Liver (tissue), 9 donors: ENCODE data around the gene FTO. TPM values are rescaled to one million over a fixed set of nuclear protein-coding genes. Genes with fewer than 3 reads are reported as not detected.
A peak's percentile ranks its signal among the peaks of the same experiment; 100 is the strongest.

ENCODE experiments used
- DNase-seq: peaks from one replicate; pipeline ENCODE4 v3.0.0-alpha.2; 2017; ENCODE audit warnings: low spot score
- H3K27ac ChIP-seq, 2 donors: one replicate each; pipeline ENCODE4 v1.7.0; 2013; ENCODE audit warnings: inconsistent platforms in 2 of 2, low read length in 2 of 2, control low read depth in 1 of 2, low read depth in 1 of 2, mild to moderate bottlenecking in 1 of 2
- H3K27me3 ChIP-seq, 4 donors: one replicate each; pipeline versions ENCODE4 v1.6.1 to v1.7.0; 2013; ENCODE audit warnings: low read length in 3 of 4, inconsistent platforms in 1 of 4, mild to moderate bottlenecking in 1 of 4, moderate library complexity in 1 of 4; ENCODE audit not compliant: control insufficient read depth in 4 of 4, insufficient read depth in 4 of 4
- H3K36me3 ChIP-seq, 4 donors: one replicate each; pipeline versions ENCODE4 v1.6.1 to v1.7.0; 2013; ENCODE audit warnings: low read length in 3 of 4, mild to moderate bottlenecking in 3 of 4, low read depth in 1 of 4, moderate library complexity in 1 of 4; ENCODE audit not compliant: control insufficient read depth in 4 of 4, insufficient read depth in 3 of 4
- H3K4me1 ChIP-seq, 4 donors: one replicate each; pipeline versions ENCODE4 v1.6.1 to v1.7.0; 2013; ENCODE audit warnings: low read length in 3 of 4, mild to moderate bottlenecking in 3 of 4, moderate library complexity in 1 of 4; ENCODE audit not compliant: control insufficient read depth in 4 of 4, insufficient read depth in 4 of 4
- H3K4me3 ChIP-seq, 3 donors: one replicate each; pipeline versions ENCODE4 v1.6.1 to v1.7.0; 2013; ENCODE audit warnings: low read length in 3 of 3, control low read depth in 1 of 3, low read depth in 1 of 3, mild to moderate bottlenecking in 1 of 3
- H3K9ac ChIP-seq, 2 donors: one replicate each; pipeline ENCODE4 v1.7.0; 2013; ENCODE audit warnings: low read length in 2 of 2, mild to moderate bottlenecking in 2 of 2, moderate library complexity in 2 of 2, control low read depth in 1 of 2, low read depth in 1 of 2
- H3K9me3 ChIP-seq, 4 donors: one replicate each; pipeline versions ENCODE4 v1.6.1 to v1.7.0; 2013; ENCODE audit warnings: low read length in 3 of 4; ENCODE audit not compliant: control insufficient read depth in 4 of 4
- ATF3 ChIP-seq: IDR thresholded peaks from 2 replicates; pipeline ENCODE4 v1.6.1; 2016; ENCODE audit warnings: antibody characterized with exemption
- CTCF ChIP-seq: fragments of 150-350 bp; IDR thresholded peaks from 2 replicates; pipeline ENCODE4 v1.5.1; 2017; ENCODE audit warnings: improper control_type of control experiment, low read depth, low read length; ENCODE audit not compliant: missing input control
- EGR1 ChIP-seq, 2 donors: IDR thresholded peaks; 2 replicates each; pipeline ENCODE4 v1.6.1; 2016 to 2018; ENCODE audit warnings: antibody characterized with exemption in 2 of 2, low read depth in 2 of 2
- FOXA1 ChIP-seq: IDR thresholded peaks from 2 replicates; pipeline ENCODE4 v1.6.1; 2016; ENCODE audit warnings: antibody characterized with exemption
- FOXA2 ChIP-seq: IDR thresholded peaks from 2 replicates; pipeline ENCODE4 v1.6.1; 2016; ENCODE audit warnings: antibody characterized with exemption
- GABPA ChIP-seq, 2 donors: IDR thresholded peaks in 1 of 2; conservative IDR thresholded peaks in 1 of 2; 2 replicates each; pipeline ENCODE4 v1.6.1; 2016; ENCODE audit warnings: antibody characterized with exemption in 2 of 2, mild to moderate bottlenecking in 1 of 2, moderate library complexity in 1 of 2
- HNF4A ChIP-seq, 2 donors: conservative IDR thresholded peaks; 2 replicates each; pipeline ENCODE4 v1.6.1; 2016; ENCODE audit warnings: antibody characterized with exemption in 2 of 2, mild to moderate bottlenecking in 2 of 2
- JUND ChIP-seq, 2 donors: IDR thresholded peaks; 2 replicates each; pipeline ENCODE4 v1.6.1; 2016; ENCODE audit warnings: antibody characterized with exemption in 2 of 2
- MAX ChIP-seq: IDR thresholded peaks from 2 replicates; pipeline ENCODE4 v1.6.1; 2016; ENCODE audit warnings: antibody characterized with exemption
- NR2F2 ChIP-seq: IDR thresholded peaks from 2 replicates; pipeline ENCODE4 v1.6.1; 2016; ENCODE audit warnings: antibody characterized with exemption
- RAD21 ChIP-seq, 2 donors: IDR thresholded peaks; 2 replicates each; pipeline ENCODE4 v1.6.1; 2016; ENCODE audit warnings: antibody characterized with exemption in 2 of 2, mild to moderate bottlenecking in 2 of 2
- REST ChIP-seq: IDR thresholded peaks from 2 replicates; pipeline ENCODE4 v1.6.1; 2016; ENCODE audit warnings: antibody characterized with exemption, mild to moderate bottlenecking
- RXRA ChIP-seq, 2 donors: IDR thresholded peaks; 2 replicates each; pipeline ENCODE4 v1.6.1; 2017 to 2018; ENCODE audit warnings: antibody characterized with exemption in 2 of 2, mild to moderate bottlenecking in 1 of 2
- SP1 ChIP-seq: IDR thresholded peaks from 2 replicates; pipeline ENCODE4 v1.6.1; 2018; ENCODE audit warnings: antibody characterized with exemption, mild to moderate bottlenecking
- YY1 ChIP-seq: IDR thresholded peaks from 2 replicates; pipeline ENCODE4 v1.6.1; 2016; ENCODE audit warnings: antibody characterized with exemption, mild to moderate bottlenecking
- ZBTB33 ChIP-seq: IDR thresholded peaks from 2 replicates; pipeline ENCODE4 v1.6.1; 2016; ENCODE audit warnings: antibody characterized with exemption
- WGBS: extraction: QIAGEN DNeasy Blood & Tissue Kit; methylation state at CpG from one replicate; pipeline ENCODE4 v1.1.7; 2013; 5-methylcytosine and 5-hydroxymethylcytosine counted together
- polyA plus RNA-seq, 2 donors: library from polyadenylated mRNA; stranded (reverse) in 1 of 2; unstranded in 1 of 2; fragments of 200-250 nt in 1 of 2; fragments of >200 nt in 1 of 2; fragmentation: Nextera tagmentation in 1 of 2; extraction: Ambion mirVana in 1 of 2; gene quantifications; one replicate each; pipeline versions ENCODE4 v1.2.1 to v1.2.3, GENCODE V29; 2013 to 2015
- total RNA-seq, 2 donors: library from RNA; depleted of rRNA; stranded (reverse); fragments of >200 nt; gene quantifications; one replicate each; pipeline ENCODE4 v1.2.3, GENCODE V29; 2014
- donor health status: healthy.
- donor health status: healthy.
- donor health status: healthy.
- donor health status: healthy.
- donor health status: healthy.

FTO gene
- total and polyA plus RNA-seq, 4 donors: 12.0 to 54.2 (median 24.6) TPM

- WGBS: 97% methylated on average over 1 of the region's 1 CpG
- no peak for DNase-seq
- Histone ChIP-seq H3K27ac (no peak overlapping the region), H3K4me1 (peaks cover 5 to 32% (median 16%) of the 10 kb centered on the region in 4 donors), H3K4me3 (no peak overlapping the region), H3K36me3 (no peaks in the 10 kb centered on the region), H3K9me3 (no peaks in the 10 kb centered on the region), H3K27me3 (no peaks in the 10 kb centered on the region), H3K9ac (no peak overlapping the region)
- TF ChIP-seq ZBTB33: no peak
- peak; percentile 96 for TF ChIP-seq JUND (IDR thresholded peaks at IDR 0.05)
- peak; percentile 96 for TF ChIP-seq FOXA2
- TF ChIP-seq HNF4A (conservative IDR thresholded peaks at IDR 0.05): peak in 1 of 2 donors; percentile 11
- TF ChIP-seq ATF3: peak; percentile 73
- no peak for TF ChIP-seq NR2F2
- TF ChIP-seq FOXA1: peak; percentile 91
Measured at GRCh38 chr16:53781023-53781605, 77.2 kb downstream of the FTO start.

GRCh38 chr16:53782148-53782547 lies 78.2 kb downstream of the FTO start:
- Histone ChIP-seq H3K27me3 (no peaks in the 10 kb centered on the region), H3K4me1 (peaks cover 3 to 24% (median 9%) of the 10 kb centered on the region in 4 donors), H3K4me3 (no peak overlapping the region), H3K36me3 (no peaks in the 10 kb centered on the region), H3K9ac (no peak overlapping the region), H3K9me3 (no peaks in the 10 kb centered on the region), H3K27ac (no peak overlapping the region)
- WGBS: 65% methylated on average over 3 of the region's 3 CpGs
- DNase-seq: no peak
- TF ChIP-seq EGR1 (IDR thresholded peaks at IDR 0.05; ENCODE audit: low read depth in 2 of 2) (no peak), FOXA2 (no peak), RAD21 (IDR thresholded peaks at IDR 0.05) (peak in 1 of 2 donors; percentile 33), RXRA (IDR thresholded peaks at IDR 0.05) (peak in 1 of 2 donors; percentile 10), NR2F2 (no peak), HNF4A (conservative IDR thresholded peaks at IDR 0.05) (peak in 1 of 2 donors; percentile 37), CTCF (no peak)

- DNase-seq: no peak
- 95% methylated on average over 1 of the region's 1 CpG for WGBS
- TF ChIP-seq SP1 (no peak), YY1 (no peak), RAD21 (IDR thresholded peaks at IDR 0.05) (no peak), NR2F2 (no peak), RXRA (IDR thresholded peaks at IDR 0.05) (no peak), ATF3 (no peak), MAX (no peak), FOXA2 (no peak), REST (no peak), ZBTB33 (no peak), HNF4A (conservative IDR thresholded peaks at IDR 0.05) (no peak), FOXA1 (no peak), EGR1 (IDR thresholded peaks at IDR 0.05; ENCODE audit: low read depth in 2 of 2) (no peak), JUND (IDR thresholded peaks at IDR 0.05) (no peak), GABPA (IDR thresholded peaks at IDR 0.05 in 1 of 2, conservative IDR thresholded peaks at IDR 0.05 in 1 of 2) (no peak)
Measured at GRCh38 chr16:53784291-53784690, 80.3 kb downstream of the FTO start.

More at GRCh38 chr16:53784291-53784690, 80.3 kb downstream of the FTO start:
- no peak overlapping the region for H3K9ac ChIP-seq
- H3K27ac ChIP-seq: no peak overlapping the region
- H3K4me1 ChIP-seq: peaks cover 1 to 10% (median 6%) of the 10 kb centered on the region in 4 donors
- H3K27me3 ChIP-seq: no peaks in the 10 kb centered on the region
- no peaks in the 10 kb centered on the region for H3K36me3 ChIP-seq
- no peak overlapping the region for H3K4me3 ChIP-seq
- no peaks in the 10 kb centered on the region for H3K9me3 ChIP-seq
